ENCODE measurements around the gene AREL1.

The AREL1 gene

DNA sequence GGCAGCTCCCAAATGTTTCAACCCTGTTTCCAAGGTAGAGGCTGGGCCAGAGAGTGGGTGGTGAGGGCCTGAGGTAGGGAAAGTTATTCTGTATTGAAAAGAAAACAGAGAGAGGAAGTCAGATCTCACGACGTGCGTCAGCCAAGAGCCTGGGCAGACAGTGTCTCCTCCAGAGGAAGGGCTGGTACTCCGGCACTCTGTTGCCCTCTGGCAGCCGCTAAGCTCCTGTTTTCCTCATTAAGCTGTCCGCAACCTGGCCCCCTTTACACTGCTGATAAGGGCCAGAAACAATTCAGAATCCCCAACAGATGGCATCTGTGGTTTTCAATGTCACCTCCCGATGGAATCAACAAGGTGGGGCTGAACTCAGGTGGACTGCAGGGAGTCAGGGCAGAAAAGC, 74.8 kb downstream of the AREL1 start:
- H3K4me1 ChIP-seq (ENCODE audit: control insufficient read depth, insufficient read depth, low read length, unreplicated experiment) = peaks cover 7% of the 10 kb centered on the region

DNA sequence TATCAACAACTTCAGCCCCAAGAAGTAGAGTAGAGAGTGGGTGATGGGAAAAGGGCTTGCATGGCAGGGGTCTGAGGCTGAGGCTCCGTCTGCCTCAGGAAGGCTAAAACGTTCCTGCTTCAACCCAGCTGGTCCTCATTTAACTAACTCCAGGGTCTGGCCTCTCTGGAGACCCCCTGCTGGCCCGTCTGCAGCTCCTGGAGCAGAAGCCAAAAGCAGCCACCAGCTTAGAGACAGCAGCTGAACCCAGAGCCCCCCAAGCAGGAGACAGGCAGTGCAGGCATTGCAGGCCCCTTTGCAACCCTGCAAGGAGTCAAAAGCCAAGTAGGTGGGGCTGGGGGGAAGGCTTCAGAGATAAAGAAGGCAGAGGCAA, 75.7 kb downstream of the AREL1 start:
- no peak overlapping the region for H3K4me3 ChIP-seq (ENCODE audit: low read depth, low read length)
- no peak overlapping the region for H3K27ac ChIP-seq (ENCODE audit: low read depth, low read length)
- no peaks in the 10 kb centered on the region for H3K36me3 ChIP-seq (ENCODE audit: insufficient read depth, low read length)
- no peaks in the 10 kb centered on the region for H3K79me2 ChIP-seq (ENCODE audit: control insufficient read depth, insufficient read depth, low read length, unreplicated experiment)
- no peak overlapping the region for H2AFZ ChIP-seq (ENCODE audit: low read length, unreplicated experiment)
- H3K27me3 ChIP-seq (ENCODE audit: insufficient read depth, low read length) = no peaks in the 10 kb centered on the region
- H3K4me1 ChIP-seq (ENCODE audit: control insufficient read depth, insufficient read depth, low read length, unreplicated experiment) = peaks cover 7% of the 10 kb centered on the region

More for the DNA sequence above, 74.8 kb downstream of the AREL1 start:
- H2AFZ ChIP-seq (ENCODE audit: low read length, unreplicated experiment) = no peak overlapping the region
- no peaks in the 10 kb centered on the region for H3K79me2 ChIP-seq (ENCODE audit: control insufficient read depth, insufficient read depth, low read length, unreplicated experiment)
- no peak overlapping the region for H3K4me3 ChIP-seq (ENCODE audit: low read depth, low read length)
- no peaks in the 10 kb centered on the region for H3K27me3 ChIP-seq (ENCODE audit: insufficient read depth, low read length)
- no peak overlapping the region for H3K27ac ChIP-seq (ENCODE audit: low read depth, low read length)
- no peaks in the 10 kb centered on the region for H3K36me3 ChIP-seq (ENCODE audit: insufficient read depth, low read length)

GRCh38 chr14:74636424-74637177, 76.3 kb downstream of the AREL1 start:
- H3K27me3 ChIP-seq (ENCODE audit: insufficient read depth, low read length) = no peaks in the 10 kb centered on the region
- no peak overlapping the region for H3K4me3 ChIP-seq (ENCODE audit: low read depth, low read length)
- no peaks in the 10 kb centered on the region for H3K79me2 ChIP-seq (ENCODE audit: control insufficient read depth, insufficient read depth, low read length, unreplicated experiment)
- no peak overlapping the region for H3K27ac ChIP-seq (ENCODE audit: low read depth, low read length)
- H2AFZ ChIP-seq (ENCODE audit: low read length, unreplicated experiment) = no peak overlapping the region
- no peaks in the 10 kb centered on the region for H3K36me3 ChIP-seq (ENCODE audit: insufficient read depth, low read length)
- H3K4me1 ChIP-seq (ENCODE audit: control insufficient read depth, insufficient read depth, low read length, unreplicated experiment) = peaks cover 7% of the 10 kb centered on the region

GRCh38 chr14:74635847-74636246, 77.0 kb downstream of the AREL1 start:
- no peaks in the 10 kb centered on the region for H3K79me2 ChIP-seq (ENCODE audit: control insufficient read depth, insufficient read depth, low read length, unreplicated experiment)
- no peak overlapping the region for H2AFZ ChIP-seq (ENCODE audit: low read length, unreplicated experiment)
- H3K4me3 ChIP-seq (ENCODE audit: low read depth, low read length) = no peak overlapping the region
- no peaks in the 10 kb centered on the region for H3K27me3 ChIP-seq (ENCODE audit: insufficient read depth, low read length)
- peaks cover 7% of the 10 kb centered on the region for H3K4me1 ChIP-seq (ENCODE audit: control insufficient read depth, insufficient read depth, low read length, unreplicated experiment)
- no peaks in the 10 kb centered on the region for H3K36me3 ChIP-seq (ENCODE audit: insufficient read depth, low read length)
- H3K27ac ChIP-seq (ENCODE audit: low read depth, low read length) = no peak overlapping the region

DNA sequence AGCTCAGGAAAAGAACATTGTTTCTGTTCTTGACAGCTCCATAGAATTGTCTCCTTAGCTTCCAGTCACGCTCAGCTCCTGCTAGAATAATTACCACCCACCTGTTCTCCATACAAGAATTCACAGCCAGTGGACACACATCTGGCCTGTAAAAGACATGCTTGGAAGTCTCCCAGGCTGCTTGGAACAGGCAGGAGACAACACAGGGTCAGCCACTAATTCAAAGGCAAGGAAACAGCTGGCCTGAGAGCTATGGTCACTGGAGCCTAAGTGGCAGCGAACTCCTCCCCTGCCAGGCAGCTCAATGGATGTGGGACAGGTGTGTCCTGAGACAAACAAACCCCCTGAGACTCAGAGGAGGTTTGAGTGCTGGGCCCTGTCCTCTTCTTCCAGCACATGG, 77.9 kb downstream of the AREL1 start:
- no peak overlapping the region for H3K27ac ChIP-seq (ENCODE audit: low read depth, low read length)
- H3K27me3 ChIP-seq (ENCODE audit: insufficient read depth, low read length) = no peaks in the 10 kb centered on the region
- H3K79me2 ChIP-seq (ENCODE audit: control insufficient read depth, insufficient read depth, low read length, unreplicated experiment) = no peaks in the 10 kb centered on the region
- H3K4me1 ChIP-seq (ENCODE audit: control insufficient read depth, insufficient read depth, low read length, unreplicated experiment) = peaks cover 7% of the 10 kb centered on the region
- no peaks in the 10 kb centered on the region for H3K36me3 ChIP-seq (ENCODE audit: insufficient read depth, low read length)
- no peak overlapping the region for H2AFZ ChIP-seq (ENCODE audit: low read length, unreplicated experiment)
- H3K4me3 ChIP-seq (ENCODE audit: low read depth, low read length) = no peak overlapping the region

GRCh38 chr14:74634481-74634880, 78.4 kb downstream of the AREL1 start:
- Histone ChIP-seq H2AFZ (ENCODE audit: low read length, unreplicated experiment) (no peak overlapping the region), H3K4me3 (ENCODE audit: low read depth, low read length) (no peak overlapping the region), H3K27me3 (ENCODE audit: insufficient read depth, low read length) (no peaks in the 10 kb centered on the region), H3K4me1 (ENCODE audit: control insufficient read depth, insufficient read depth, low read length, unreplicated experiment) (peaks cover 7% of the 10 kb centered on the region), H3K79me2 (ENCODE audit: control insufficient read depth, insufficient read depth, low read length, unreplicated experiment) (no peaks in the 10 kb centered on the region), H3K27ac (ENCODE audit: low read depth, low read length) (no peak overlapping the region), H3K36me3 (ENCODE audit: insufficient read depth, low read length) (no peaks in the 10 kb centered on the region)

DNA sequence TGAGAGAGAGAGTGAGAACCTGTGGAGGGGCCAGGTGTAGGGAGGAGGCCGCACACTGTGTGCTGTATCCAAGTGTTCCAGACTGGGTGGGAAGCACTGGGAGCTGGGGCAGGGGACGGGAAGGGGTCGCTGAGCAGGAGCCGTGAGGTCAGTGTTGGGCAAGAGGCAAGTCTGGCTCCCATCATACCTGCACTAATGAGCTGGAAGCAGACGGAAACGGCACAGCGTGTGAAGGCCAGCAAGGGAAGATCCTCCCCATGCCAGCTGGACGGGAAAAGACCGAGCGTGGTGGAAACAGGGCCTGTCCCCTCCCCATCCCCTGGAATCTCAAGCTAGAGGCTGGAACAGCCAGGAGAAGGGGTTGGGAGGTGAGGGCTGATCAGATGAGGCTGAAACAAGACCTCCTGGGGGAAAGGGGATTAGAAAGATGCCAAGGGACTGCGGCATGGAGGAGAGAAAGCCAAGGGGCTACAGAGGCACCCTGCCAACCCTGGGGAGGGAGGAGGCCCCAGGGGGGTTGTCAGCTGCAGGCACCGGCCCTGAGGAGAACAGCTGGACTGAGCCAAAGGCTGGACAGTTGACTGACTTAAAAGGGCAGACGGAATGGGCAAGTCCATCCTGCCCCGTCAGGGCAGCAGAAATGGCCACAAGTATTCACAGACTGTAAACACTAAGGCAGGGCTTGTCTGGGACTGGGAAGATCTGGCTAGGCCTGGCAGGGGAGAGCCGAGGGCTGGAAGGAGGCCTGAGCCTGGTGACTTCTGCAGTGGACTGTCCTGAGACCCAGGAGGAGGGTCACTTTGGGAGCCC, 81.8 kb downstream of the AREL1 start:
- Histone ChIP-seq H3K36me3 (ENCODE audit: insufficient read depth, low read length) (no peaks in the 10 kb centered on the region), H3K79me2 (ENCODE audit: control insufficient read depth, insufficient read depth, low read length, unreplicated experiment) (no peaks in the 10 kb centered on the region), H2AFZ (ENCODE audit: low read length, unreplicated experiment) (no peak overlapping the region), H3K4me3 (ENCODE audit: low read depth, low read length) (no peak overlapping the region), H3K27ac (ENCODE audit: low read depth, low read length) (no peak overlapping the region), H3K27me3 (ENCODE audit: insufficient read depth, low read length) (no peaks in the 10 kb centered on the region), H3K4me1 (ENCODE audit: control insufficient read depth, insufficient read depth, low read length, unreplicated experiment) (no peaks in the 10 kb centered on the region)

DNA sequence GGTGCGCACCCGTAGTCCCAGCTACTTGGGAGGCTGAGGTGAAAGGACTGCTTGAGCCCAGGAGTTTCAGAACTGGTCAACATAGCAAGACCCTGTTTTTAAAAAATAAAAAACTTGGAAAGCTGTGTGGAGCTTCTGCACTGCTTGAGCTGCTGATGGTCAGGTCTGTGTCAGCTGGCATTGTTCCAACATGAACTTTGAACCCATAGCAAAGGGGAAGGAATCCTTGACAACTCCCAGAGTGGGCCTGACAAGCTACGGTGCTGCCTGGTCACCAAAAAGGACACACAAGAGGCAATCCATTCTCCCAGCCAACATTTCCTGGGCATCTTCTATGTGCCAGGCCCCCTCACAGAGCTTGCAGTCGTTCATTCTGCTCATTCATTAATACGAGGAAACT, 84.5 kb downstream of the AREL1 start:
- Histone ChIP-seq H3K27ac (ENCODE audit: low read depth, low read length) (no peak overlapping the region), H2AFZ (ENCODE audit: low read length, unreplicated experiment) (no peak overlapping the region), H3K79me2 (ENCODE audit: control insufficient read depth, insufficient read depth, low read length, unreplicated experiment) (no peaks in the 10 kb centered on the region), H3K36me3 (ENCODE audit: insufficient read depth, low read length) (no peaks in the 10 kb centered on the region), H3K4me3 (ENCODE audit: low read depth, low read length) (no peak overlapping the region), H3K4me1 (ENCODE audit: control insufficient read depth, insufficient read depth, low read length, unreplicated experiment) (no peaks in the 10 kb centered on the region), H3K27me3 (ENCODE audit: insufficient read depth, low read length) (no peaks in the 10 kb centered on the region)

DNA sequence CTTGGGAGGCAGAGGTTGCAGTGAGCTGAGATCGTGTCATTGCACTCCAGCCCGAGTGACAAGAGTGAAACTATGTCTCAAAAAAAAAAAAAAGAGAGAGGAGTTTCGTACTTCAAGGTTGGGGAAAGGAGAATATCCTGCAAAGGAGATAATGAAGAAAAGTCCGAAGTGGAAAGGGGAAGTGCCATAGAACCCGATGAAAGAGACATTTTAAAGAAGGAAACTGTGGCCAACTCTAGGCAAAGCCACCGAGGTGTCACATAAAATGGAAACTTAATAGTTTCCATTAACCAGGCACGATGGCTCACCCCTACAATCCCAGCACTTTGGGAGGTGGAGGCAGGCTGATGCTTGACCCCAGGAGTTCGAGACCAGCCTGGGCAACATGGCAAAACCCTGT, 85.8 kb downstream of the AREL1 start:
- H3K4me3 ChIP-seq (ENCODE audit: low read depth, low read length) = no peak overlapping the region
- H3K79me2 ChIP-seq (ENCODE audit: control insufficient read depth, insufficient read depth, low read length, unreplicated experiment) = no peaks in the 10 kb centered on the region
- H3K27ac ChIP-seq (ENCODE audit: low read depth, low read length) = no peak overlapping the region
- no peaks in the 10 kb centered on the region for H3K27me3 ChIP-seq (ENCODE audit: insufficient read depth, low read length)
- no peaks in the 10 kb centered on the region for H3K36me3 ChIP-seq (ENCODE audit: insufficient read depth, low read length)
- H2AFZ ChIP-seq (ENCODE audit: low read length, unreplicated experiment) = no peak overlapping the region
- no peaks in the 10 kb centered on the region for H3K4me1 ChIP-seq (ENCODE audit: control insufficient read depth, insufficient read depth, low read length, unreplicated experiment)

DNA sequence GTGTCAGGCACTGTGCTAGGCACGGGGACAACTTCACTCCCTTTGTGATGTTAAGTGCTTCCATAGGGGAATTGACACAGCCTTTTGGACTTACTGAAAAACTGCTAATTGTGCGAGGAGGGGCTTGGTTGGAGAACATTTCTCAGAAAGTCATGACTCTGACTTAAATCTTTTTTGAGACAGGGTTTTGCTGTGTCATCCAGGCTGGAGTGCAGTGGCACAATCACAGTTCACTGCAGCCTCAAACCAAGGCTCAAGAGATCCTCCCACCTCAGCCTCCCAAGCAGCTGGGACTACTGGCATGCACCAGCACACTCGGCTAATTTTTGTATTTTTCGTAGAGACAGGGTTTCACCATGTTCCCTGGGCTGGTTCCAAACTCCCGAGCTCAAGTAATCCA, 90.6 kb downstream of the AREL1 start:
- Histone ChIP-seq H3K4me1 (ENCODE audit: control insufficient read depth, insufficient read depth, low read length, unreplicated experiment) (peaks cover 42% of the 10 kb centered on the region), H3K36me3 (ENCODE audit: insufficient read depth, low read length) (no peaks in the 10 kb centered on the region), H3K27me3 (ENCODE audit: insufficient read depth, low read length) (no peaks in the 10 kb centered on the region), H3K4me3 (ENCODE audit: low read depth, low read length) (no peak overlapping the region), H3K79me2 (ENCODE audit: control insufficient read depth, insufficient read depth, low read length, unreplicated experiment) (no peaks in the 10 kb centered on the region), H3K27ac (ENCODE audit: low read depth, low read length) (no peak overlapping the region), H2AFZ (ENCODE audit: low read length, unreplicated experiment) (no peak overlapping the region)

DNA sequence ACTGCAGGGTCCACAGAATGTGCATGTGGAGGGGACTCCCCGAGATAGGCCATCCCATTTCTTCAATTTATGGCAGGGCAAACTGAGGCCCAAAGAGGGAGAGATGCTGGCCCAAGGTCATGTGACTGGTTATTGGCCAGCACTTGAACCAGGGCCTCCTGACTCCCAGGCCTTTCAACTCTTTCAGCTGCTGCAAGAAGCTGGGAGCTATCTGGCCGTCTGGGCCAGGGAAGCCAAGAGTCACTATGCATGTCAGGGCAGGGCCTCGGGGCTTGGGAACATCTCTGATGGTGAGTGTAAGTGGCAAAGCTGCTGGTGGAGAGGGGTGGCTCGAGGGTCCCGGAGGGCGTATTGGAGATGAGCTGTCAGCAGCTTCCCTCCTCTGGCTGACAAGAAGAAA, 91.3 kb downstream of the AREL1 start:
- H2AFZ ChIP-seq (ENCODE audit: low read length, unreplicated experiment) = no peak overlapping the region
- no peaks in the 10 kb centered on the region for H3K36me3 ChIP-seq (ENCODE audit: insufficient read depth, low read length)
- H3K27ac ChIP-seq (ENCODE audit: low read depth, low read length) = no peak overlapping the region
- H3K79me2 ChIP-seq (ENCODE audit: control insufficient read depth, insufficient read depth, low read length, unreplicated experiment) = no peaks in the 10 kb centered on the region
- peaks cover 49% of the 10 kb centered on the region for H3K4me1 ChIP-seq (ENCODE audit: control insufficient read depth, insufficient read depth, low read length, unreplicated experiment)
- no peak overlapping the region for H3K4me3 ChIP-seq (ENCODE audit: low read depth, low read length)
- H3K27me3 ChIP-seq (ENCODE audit: insufficient read depth, low read length) = no peaks in the 10 kb centered on the region

All from ACC112 (cell line).